IMR-90 (cell line): ENCODE measurements around the gene CAB39. TPM values are rescaled to one million over a fixed set of nuclear protein-coding genes. Genes with fewer than 3 reads are reported as not detected.

Source experiments
- ATAC-seq: fragments of 200-7000 bp; cut with Tn5 transposase; 2 replicates; pipeline ENCODE4 v1.9.1; 2020; ENCODE audit warnings: low read depth, mild to moderate bottlenecking, moderate library complexity
- BruUV-seq: library from RNA; stranded (reverse); fragments of 400-500 nt; replicated peaks from 2 replicates; lab custom pipeline; 2021; lab: Mats Ljungman, UMichigan
- CTCF ChIA-PET: fragments of 300-600 bp; formaldehyde crosslinking; extraction: SDS; loops from one replicate; lab custom pipeline; 2021; ENCODE audit warnings: antibody characterized with exemption; lab: Yijun Ruan, JAX
- POLR2A ChIA-PET: fragments of 300-600 bp; sonication (Branson Sonifier 250); formaldehyde crosslinking; loops from one replicate; lab custom pipeline; 2022; ENCODE audit warnings: antibody characterized with exemption; ENCODE audit not compliant: unreplicated experiment; lab: Charles Lee
- DNase-seq: peaks from one replicate; pipeline ENCODE4 v3.0.0; 2013
- H2AFZ ChIP-seq: replicated peaks from 2 replicates; pipeline ENCODE3; 2013; ENCODE audit warnings: low read length, mild to moderate bottlenecking; ENCODE audit not compliant: poor library complexity
- H2AK5ac ChIP-seq: 2 replicates; pipeline ENCODE4 v1.6.1; 2013; ENCODE audit warnings: low read depth, low read length, inconsistent platforms
- H2AK9ac ChIP-seq: replicated peaks from 2 replicates; pipeline ENCODE3; 2013; ENCODE audit warnings: mild to moderate bottlenecking, low read depth, low read length, moderate library complexity; ENCODE audit not compliant: poor library complexity
- H2BK120ac ChIP-seq: 2 replicates; pipeline ENCODE4 v1.6.1; 2013; ENCODE audit warnings: low read depth, low read length, inconsistent platforms
- H2BK15ac ChIP-seq: 3 replicates; pipeline ENCODE4 v1.6.1; 2013; ENCODE audit warnings: low read depth, low read length, inconsistent platforms
- H2BK20ac ChIP-seq: 2 replicates; pipeline ENCODE4 v1.6.1; 2013; ENCODE audit warnings: low read depth, mild to moderate bottlenecking, inconsistent platforms, low read length, moderate library complexity
- H2BK5ac ChIP-seq: 2 replicates; pipeline ENCODE4 v1.6.1; 2013; ENCODE audit warnings: mild to moderate bottlenecking, low read depth, low read length, inconsistent platforms; ENCODE audit not compliant: poor library complexity, severe bottlenecking
- H3K14ac ChIP-seq: replicated peaks from 2 replicates; pipeline ENCODE4 v1.6.1; 2013; ENCODE audit warnings: low read depth, low read length, inconsistent platforms
- H3K18ac ChIP-seq: 2 replicates; pipeline ENCODE4 v1.6.1; 2013; ENCODE audit warnings: low read depth, low read length, control low read depth
- H3K23ac ChIP-seq: 2 replicates; pipeline ENCODE4 v1.6.1; 2013; ENCODE audit warnings: low read depth, low read length, inconsistent platforms
- H3K27ac ChIP-seq: 2 replicates; pipeline ENCODE4 v1.5.1; 2013; ENCODE audit warnings: mild to moderate bottlenecking, control low read depth, low read length; ENCODE audit not compliant: insufficient read depth
- H3K27me3 ChIP-seq: 2 replicates; pipeline ENCODE4 v1.6.1; 2013; ENCODE audit warnings: low read length; ENCODE audit not compliant: control insufficient read depth, insufficient read depth
- H3K36me3 ChIP-seq: 2 replicates; pipeline ENCODE4 v1.6.1; 2013; ENCODE audit warnings: low read length, mixed read lengths; ENCODE audit not compliant: control insufficient read depth, insufficient read depth
- H3K4ac ChIP-seq: 2 replicates; pipeline ENCODE4 v1.6.1; 2013; ENCODE audit warnings: low read depth, low read length, inconsistent platforms
- H3K4me1 ChIP-seq: 2 replicates; pipeline ENCODE4 v1.6.1; 2013; ENCODE audit warnings: low read length, mixed read lengths; ENCODE audit not compliant: control insufficient read depth, insufficient read depth
- H3K4me2 ChIP-seq: 2 replicates; pipeline ENCODE4 v1.6.1; 2013; ENCODE audit warnings: low read depth, mild to moderate bottlenecking, control low read depth, low read length, moderate library complexity
- H3K4me3 ChIP-seq: 2 replicates; pipeline ENCODE4 v1.5.1; 2013; ENCODE audit warnings: low read depth, mild to moderate bottlenecking, control low read depth, low read length, moderate library complexity; ENCODE audit not compliant: insufficient read depth
- H3K56ac ChIP-seq: 2 replicates; pipeline ENCODE4 v1.6.1; 2013; ENCODE audit warnings: low read length, inconsistent platforms; ENCODE audit not compliant: insufficient read depth; ENCODE audit errors: extremely low read depth
- H3K79me1 ChIP-seq, 2 experiments: 2 replicates each; pipeline ENCODE4 v1.6.1; 2013; ENCODE audit warnings: low read length in 2 of 2, inconsistent platforms in 1 of 2, low read depth in 1 of 2
- H3K9ac ChIP-seq: 2 replicates; pipeline ENCODE4 v1.6.1; 2013; ENCODE audit warnings: low read depth, low read length, control low read depth
- H3K9me1 ChIP-seq: 2 replicates; pipeline ENCODE4 v1.6.1; 2013; ENCODE audit warnings: low read length, inconsistent platforms; ENCODE audit not compliant: insufficient read depth
- H3K9me3 ChIP-seq: 2 replicates; pipeline ENCODE4 v1.6.1; 2013; ENCODE audit warnings: low read length; ENCODE audit not compliant: control insufficient read depth, insufficient read depth
- H4K20me1 ChIP-seq: 2 replicates; pipeline ENCODE4 v1.6.1; 2013; ENCODE audit warnings: low read length, inconsistent platforms; ENCODE audit not compliant: insufficient read depth
- H4K5ac ChIP-seq: 2 replicates; pipeline ENCODE4 v1.6.1; 2013; ENCODE audit warnings: mild to moderate bottlenecking, low read depth, low read length, control low read depth
- H4K8ac ChIP-seq, 2 experiments: 2 replicates each; pipeline ENCODE4 v1.6.1; 2013; ENCODE audit warnings: low read depth in 2 of 2, low read length in 2 of 2, control low read depth in 1 of 2, inconsistent platforms in 1 of 2
- H4K91ac ChIP-seq: 2 replicates; pipeline ENCODE4 v1.6.1; 2013; ENCODE audit warnings: low read depth, low read length, inconsistent platforms; ENCODE audit not compliant: insufficient read depth
- BHLHE40 ChIP-seq: fragments of 150-350 bp; IDR thresholded peaks from 2 replicates; pipeline ENCODE4 v1.6.1; 2016; ENCODE audit warnings: mild to moderate bottlenecking, low read depth, low read length
- CEBPB ChIP-seq: IDR thresholded peaks from 2 replicates; pipeline ENCODE4 v1.6.1; 2012; ENCODE audit warnings: low read depth, low read length, improper control_type of control experiment
- CHD1 ChIP-seq: IDR thresholded peaks from 2 replicates; pipeline ENCODE4 v1.6.1; 2012; ENCODE audit warnings: low read depth, low read length, improper control_type of control experiment
- ELK1 ChIP-seq: fragments of 150-350 bp; IDR thresholded peaks from 2 replicates; pipeline ENCODE4 v1.6.1; 2016; ENCODE audit warnings: low read depth, mild to moderate bottlenecking, low read length, moderate library complexity, borderline replicate concordance
- FOS ChIP-seq: fragments of 150-350 bp; IDR thresholded peaks from 2 replicates; pipeline ENCODE4 v1.6.1; 2016; ENCODE audit warnings: low read depth, low read length
- MXI1 ChIP-seq: IDR thresholded peaks from 2 replicates; pipeline ENCODE4 v1.6.1; 2012; ENCODE audit warnings: low read depth, mild to moderate bottlenecking, low read length, moderate library complexity, borderline replicate concordance
- NFE2L2 ChIP-seq: fragments of 150-350 bp; IDR thresholded peaks from 2 replicates; pipeline ENCODE4 v1.6.1; 2016; ENCODE audit warnings: low read depth, mild to moderate bottlenecking, low read length
- POLR2A ChIP-seq: IDR thresholded peaks from 2 replicates; pipeline ENCODE4 v1.6.1; 2012; ENCODE audit warnings: mild to moderate bottlenecking, low read depth, low read length
- RAD21 ChIP-seq: IDR thresholded peaks from 2 replicates; pipeline ENCODE4 v1.6.1; 2012; ENCODE audit warnings: low read length, improper control_type of control experiment
- RCOR1 ChIP-seq: IDR thresholded peaks from 2 replicates; pipeline ENCODE4 v1.6.1; 2012; ENCODE audit warnings: mild to moderate bottlenecking, low read length, improper control_type of control experiment; ENCODE audit not compliant: insufficient replicate concordance
- SMC3 ChIP-seq: fragments of 150-350 bp; IDR thresholded peaks from 2 replicates; pipeline ENCODE4 v1.6.1; 2016; ENCODE audit warnings: low read depth, mild to moderate bottlenecking, antibody characterized with exemption, low read length, moderate library complexity
- USF2 ChIP-seq: fragments of 150-350 bp; IDR thresholded peaks from 2 replicates; pipeline ENCODE4 v1.6.1; 2017; ENCODE audit warnings: mild to moderate bottlenecking, antibody characterized with exemption, low read length, low read depth
- WGBS, 2 experiments: methylation state at CpG; one replicate each; pipeline versions ENCODE4 v1.1.5 to v1.1.7; 2013; ENCODE audit warnings: missing lambda C conversion rate in 2 of 2; ENCODE audit not compliant: insufficient read length in 1 of 2; ENCODE audit errors: extremely low coverage in 2 of 2; 5-methylcytosine and 5-hydroxymethylcytosine counted together
- dilution Hi-C: fragments of 300-500 bp; cut with HindIII; formaldehyde crosslinking; loops from one replicate; pipeline ENCODE4 v1.14.3; 2018; ENCODE audit warnings: low sequenced_read_pairs; ENCODE audit not compliant: unreplicated experiment
- in situ Hi-C: fragments of 300-500 bp; cut with MboI; formaldehyde crosslinking; loops from 3 replicates; pipeline ENCODE4 v1.14.3; 2019; ENCODE audit warnings: low sequenced_read_pairs, inconsistent platforms, mixed read lengths
- intact Hi-C: fragments of 100-400 bp; cut with micrococcal nuclease; formaldehyde crosslinking; loops from 2 replicates; pipeline ENCODE4 v1.10.0; 2022
- polyA plus RNA-seq, 3 experiments: library from polyadenylated mRNA; depleted of rRNA; stranded (reverse); fragments of >200 nt; gene quantifications; 2 replicates each; pipeline ENCODE4 v1.2.3, GENCODE V29; 2012; ENCODE audit warnings: low replicate concordance in 1 of 3
- total RNA-seq: library from RNA; depleted of rRNA; stranded (reverse); fragments of >200 nt; gene quantifications from 2 replicates; pipeline ENCODE4 v1.2.3, GENCODE V29; 2012
- TF ChIP-seq, protein P1 (sequence below): conservative IDR thresholded peaks from 2 replicates; pipeline ENCODE4 v1.5.1; 2012; ENCODE audit warnings: mild to moderate bottlenecking, low read depth, low read length, improper control_type of control experiment

CAB39 gene
- total and polyA plus RNA-seq, 2 of the 4 experiments (the other 2 are of a cell fraction), result 38.2 to 71.7 TPM

GRCh38 chr2:230684270-230685168, 28.1 kb upstream of the CAB39 start:
- Histone ChIP-seq H3K4me2 (no peak overlapping the region), H4K91ac (peak overlapping the region; percentile 65), H4K5ac (no peak overlapping the region), H3K79me1 (0 out of 4 replicates have a peak, but pooled peaks cover 0 to 3% of the 10 kb centered on the region in 2 experiments), H3K9me1 (peaks cover 13% of the 10 kb centered on the region), H2BK5ac (peak overlapping the region; percentile 6), H2BK15ac (peak overlapping the region; percentile 95; the same call in 1 of the 3 replicates), H4K20me1 (no peaks in the 10 kb centered on the region), H4K8ac (peak overlapping the region; percentile 56 to 62; a peak in 3 of 4 replicates), H3K4me3 (no peak overlapping the region), H2AFZ (peak overlapping the region; percentile 58), H3K4me1 (peaks cover 9% of the 10 kb centered on the region), H3K18ac (no peak overlapping the region), H3K23ac (peak overlapping the region; percentile 63), H3K14ac (peak overlapping the region; percentile 55), H3K36me3 (no peaks in the 10 kb centered on the region), H3K56ac (no peak overlapping the region), H3K27me3 (no peaks in the 10 kb centered on the region), H2BK20ac (peak overlapping the region; percentile 82), H3K4ac (peak overlapping the region; percentile 79), H2BK120ac (peak overlapping the region; percentile 88), H3K9ac (no peak overlapping the region), H2AK5ac (peak overlapping the region; percentile 90), H3K9me3 (no peaks in the 10 kb centered on the region), H2AK9ac (peak overlapping the region; percentile 56), H3K27ac (no peak overlapping the region)
- DNase-seq (peak; percentile 79), ATAC-seq (peak; percentile 33; the same call in 1 of the 2 replicates)
- intact Hi-C loops, result no loop called here
- dilution Hi-C loops, result no loop called here
- ChIA-PET POLR2A (interaction anchor here (0.5 kb wide), 2 partner anchors 17 to 932 kb away, joined by 3 to 4 read pairs; no protein-coding TSS in a partner anchor), CTCF (interaction anchor here (1.4 kb wide), 1 partner anchor 28 kb away, joined by 3 read pairs; the partner anchor contains the start of gene CAB39)
- in situ Hi-C loops, result no loop called here
- WGBS, 2 experiments, result 100% methylated on average over 1 of the region's 8 CpGs; no CpG with 5 or more reads in 1 of the 2 experiments
- no TSS peak for BruUV-seq
- no peak for TF ChIP-seq ELK1
- no peak for TF ChIP-seq CHD1
- TF ChIP-seq, protein P1, sequence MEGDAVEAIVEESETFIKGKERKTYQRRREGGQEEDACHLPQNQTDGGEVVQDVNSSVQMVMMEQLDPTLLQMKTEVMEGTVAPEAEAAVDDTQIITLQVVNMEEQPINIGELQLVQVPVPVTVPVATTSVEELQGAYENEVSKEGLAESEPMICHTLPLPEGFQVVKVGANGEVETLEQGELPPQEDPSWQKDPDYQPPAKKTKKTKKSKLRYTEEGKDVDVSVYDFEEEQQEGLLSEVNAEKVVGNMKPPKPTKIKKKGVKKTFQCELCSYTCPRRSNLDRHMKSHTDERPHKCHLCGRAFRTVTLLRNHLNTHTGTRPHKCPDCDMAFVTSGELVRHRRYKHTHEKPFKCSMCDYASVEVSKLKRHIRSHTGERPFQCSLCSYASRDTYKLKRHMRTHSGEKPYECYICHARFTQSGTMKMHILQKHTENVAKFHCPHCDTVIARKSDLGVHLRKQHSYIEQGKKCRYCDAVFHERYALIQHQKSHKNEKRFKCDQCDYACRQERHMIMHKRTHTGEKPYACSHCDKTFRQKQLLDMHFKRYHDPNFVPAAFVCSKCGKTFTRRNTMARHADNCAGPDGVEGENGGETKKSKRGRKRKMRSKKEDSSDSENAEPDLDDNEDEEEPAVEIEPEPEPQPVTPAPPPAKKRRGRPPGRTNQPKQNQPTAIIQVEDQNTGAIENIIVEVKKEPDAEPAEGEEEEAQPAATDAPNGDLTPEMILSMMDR, result no peak
- no peak for TF ChIP-seq POLR2A
- peak; percentile 86 for TF ChIP-seq FOS
- TF ChIP-seq MXI1, result no peak
- no peak for TF ChIP-seq SMC3
- peak; percentile 64 for TF ChIP-seq CEBPB
- TF ChIP-seq RAD21, result peak; percentile 8; the same call in 1 of the 2 replicates
- TF ChIP-seq USF2, result no peak
- peak; percentile 42; the same call in 1 of the 2 replicates for TF ChIP-seq BHLHE40
- TF ChIP-seq RCOR1, result no peak
- TF ChIP-seq NFE2L2, result no peak
